Fibroblast of mammary gland (primary cell): ENCODE measurements around the gene TMUB1.

ENCODE experiments used
- DNase-seq: peaks from one replicate; pipeline ENCODE4 v3.0.0-alpha.2; 2010; ENCODE audit warnings: low read depth
- H3K4me3 ChIP-seq: 2 replicates; pipeline ENCODE4 v1.5.1; 2011; ENCODE audit warnings: low read depth, mild to moderate bottlenecking, low read length, moderate library complexity; ENCODE audit not compliant: control insufficient read depth
- CTCF ChIP-seq: conservative IDR thresholded peaks from 2 replicates; pipeline ENCODE4 v1.5.1; 2011; ENCODE audit warnings: low read depth, low read length, inconsistent platforms; ENCODE audit not compliant: control insufficient read depth, insufficient read depth

The TMUB1 gene

GRCh38 chr7:151129117-151129959 is 46.0 kb upstream of the TMUB1 start:
- TF ChIP-seq CTCF, result no peak

GRCh38 chr7:151128716-151129115 is 45.4 kb upstream of the TMUB1 start:
- H3K4me3 ChIP-seq, result no peak overlapping the region
- TF ChIP-seq CTCF, result no peak
- no peak for DNase-seq

More at GRCh38 chr7:151129117-151129959, 46.0 kb upstream of the TMUB1 start:
- H3K4me3 ChIP-seq, result no peak overlapping the region
- DNase-seq, result no peak

- no peak for TF ChIP-seq CTCF
- DNase-seq, result no peak
- H3K4me3 ChIP-seq, result no peak overlapping the region
Measured at GRCh38 chr7:151128144-151128543, 44.9 kb upstream of the TMUB1 start.

GRCh38 chr7:151126491-151127137 is 43.3 kb upstream of the TMUB1 start:
- no peak for TF ChIP-seq CTCF
- DNase-seq, result no peak
- H3K4me3 ChIP-seq, result no peak overlapping the region

- DNase-seq, result no peak
- peak overlapping the region; percentile 34 for H3K4me3 ChIP-seq
- no peak for TF ChIP-seq CTCF
Measured at GRCh38 chr7:151125846-151126481, 42.7 kb upstream of the TMUB1 start.

- DNase-seq, result no peak
- H3K4me3 ChIP-seq, result peak overlapping the region; percentile 34
- no peak for TF ChIP-seq CTCF
Measured at GRCh38 chr7:151125470-151125845, 42.2 kb upstream of the TMUB1 start.
